GM19328 (cell line): ENCODE data around the gene HSD17B14.
"Not testable (repeated sequence)": the region's sequence is repeated elsewhere in the genome, so short reads cannot be mapped to it uniquely, and the experiment has no call there.

Source experiments
- ATAC-seq: cut with Tn5 transposase; IDR thresholded peaks from one replicate; pipeline ENCODE4 v1.9.1; 2021; ENCODE audit warnings: mild to moderate bottlenecking, moderate library complexity; ENCODE audit not compliant: unreplicated experiment

Gene HSD17B14

GRCh38 chr19:48768171-48768753, 68.0 kb downstream of the HSD17B14 start:
- not testable (repeated sequence) for ATAC-seq

DNA sequence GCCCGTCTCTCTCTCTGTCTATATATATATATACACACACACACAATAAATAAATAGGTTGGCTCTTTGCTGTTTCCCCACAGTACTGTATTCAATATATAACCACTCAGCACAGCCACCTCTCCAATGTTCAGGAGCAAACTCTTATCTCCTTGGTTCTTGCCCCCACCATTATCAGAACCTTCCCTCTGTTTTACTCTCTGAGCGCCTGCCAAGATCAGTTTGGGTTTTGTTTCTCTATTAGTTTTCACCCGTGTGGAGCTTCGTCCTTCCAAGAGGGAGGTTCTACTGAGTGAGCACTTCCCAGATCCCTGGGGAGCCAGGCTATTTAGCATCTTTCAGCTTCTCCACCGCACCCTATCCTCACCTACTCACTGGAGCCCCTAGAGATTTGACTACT, 70.5 kb downstream of the HSD17B14 start:
- ATAC-seq = not testable (repeated sequence)
